B cell (primary cell): ENCODE data around the gene DLG1.

ENCODE experiments used
- EZH2 ChIP-seq: IDR thresholded peaks from 2 replicates; pipeline ENCODE4 v1.6.1; 2012; ENCODE audit warnings: borderline replicate concordance, low read depth, mild to moderate bottlenecking, moderate library complexity, low read length; ENCODE audit not compliant: insufficient read depth, poor library complexity, severe bottlenecking
- TF ChIP-seq, protein P1 (sequence below): fragments of 200-600 bp; IDR thresholded peaks from one replicate; pipeline ENCODE4 v1.8.0; 2022; ENCODE audit warnings: antibody characterized with exemption, mild to moderate bottlenecking

DNA sequence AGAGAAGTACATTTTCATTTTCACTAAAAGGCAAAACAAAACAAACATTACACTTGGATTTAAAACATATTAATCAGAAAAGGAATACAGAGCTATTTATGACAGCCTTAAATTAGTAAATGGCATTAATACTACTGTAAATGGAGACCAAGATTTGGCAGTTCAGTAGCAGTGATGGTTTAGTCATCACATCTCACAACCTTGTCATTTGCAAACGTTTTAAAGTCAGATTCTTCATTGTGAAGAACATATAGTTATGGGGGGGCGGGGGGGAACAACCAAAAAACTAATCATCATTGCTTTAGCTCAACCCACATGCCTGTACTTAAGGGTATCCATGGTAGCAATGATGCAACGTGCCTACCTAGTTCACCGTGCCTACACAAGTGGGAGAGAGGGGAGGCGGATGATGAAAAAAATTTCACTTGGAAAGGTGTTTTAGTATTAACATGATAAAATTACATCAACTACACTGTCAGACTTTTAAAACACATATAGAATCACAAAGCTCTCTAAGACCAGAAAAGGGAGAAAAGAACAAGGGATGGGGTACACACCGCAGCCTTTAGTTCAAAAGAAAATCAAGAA is 40.1 kb downstream of the DLG1 start:
- TF ChIP-seq, protein P1, sequence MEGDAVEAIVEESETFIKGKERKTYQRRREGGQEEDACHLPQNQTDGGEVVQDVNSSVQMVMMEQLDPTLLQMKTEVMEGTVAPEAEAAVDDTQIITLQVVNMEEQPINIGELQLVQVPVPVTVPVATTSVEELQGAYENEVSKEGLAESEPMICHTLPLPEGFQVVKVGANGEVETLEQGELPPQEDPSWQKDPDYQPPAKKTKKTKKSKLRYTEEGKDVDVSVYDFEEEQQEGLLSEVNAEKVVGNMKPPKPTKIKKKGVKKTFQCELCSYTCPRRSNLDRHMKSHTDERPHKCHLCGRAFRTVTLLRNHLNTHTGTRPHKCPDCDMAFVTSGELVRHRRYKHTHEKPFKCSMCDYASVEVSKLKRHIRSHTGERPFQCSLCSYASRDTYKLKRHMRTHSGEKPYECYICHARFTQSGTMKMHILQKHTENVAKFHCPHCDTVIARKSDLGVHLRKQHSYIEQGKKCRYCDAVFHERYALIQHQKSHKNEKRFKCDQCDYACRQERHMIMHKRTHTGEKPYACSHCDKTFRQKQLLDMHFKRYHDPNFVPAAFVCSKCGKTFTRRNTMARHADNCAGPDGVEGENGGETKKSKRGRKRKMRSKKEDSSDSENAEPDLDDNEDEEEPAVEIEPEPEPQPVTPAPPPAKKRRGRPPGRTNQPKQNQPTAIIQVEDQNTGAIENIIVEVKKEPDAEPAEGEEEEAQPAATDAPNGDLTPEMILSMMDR = no peak
- TF ChIP-seq EZH2 = no peak
